PC-9 (cell line): Measurements from ENCODE around the gene TARM1. TPM values are rescaled to one million over a fixed set of nuclear protein-coding genes. Genes with fewer than 3 reads are reported as not detected.
"Not testable (repeated sequence)": the region's sequence is repeated elsewhere in the genome, so short reads cannot be mapped to it uniquely, and the experiment has no call there.

Experiments used
- BruUV-seq: library from RNA; stranded (reverse); fragments of 400-500 nt; replicated peaks from 2 replicates; lab custom pipeline; 2021; lab: Mats Ljungman, UMichigan
- CTCF ChIA-PET: fragments of 300-600 bp; sonication (Branson Sonifier 250); formaldehyde crosslinking; loops from one replicate; lab custom pipeline; 2022; ENCODE audit warnings: antibody characterized with exemption; lab: Charles Lee
- POLR2A ChIA-PET: fragments of 300-600 bp; sonication (Branson Sonifier 250); formaldehyde crosslinking; loops from one replicate; lab custom pipeline; 2022; ENCODE audit warnings: antibody characterized with exemption; ENCODE audit not compliant: unreplicated experiment; lab: Charles Lee
- DNase-seq, 2 experiments: peaks; one replicate each; pipeline versions ENCODE4 v3.0.0 to v3.0.0-alpha.2; 2015 to 2022; ENCODE audit warnings: mixed read lengths in 1 of 2
- H2AFZ ChIP-seq: fragments of 200-600 bp; sonication (generic); 2 replicates; pipeline ENCODE4 v1.8.1; 2017; ENCODE audit warnings: antibody characterized with exemption
- H3F3A ChIP-seq: fragments of 200-600 bp; sonication (generic); 2 replicates; pipeline ENCODE4 v1.8.1; 2017; ENCODE audit warnings: antibody characterized with exemption, mild to moderate bottlenecking, low read depth; ENCODE audit not compliant: insufficient read depth
- H3K27ac ChIP-seq: fragments of 200-600 bp; sonication (generic); 2 replicates; pipeline ENCODE4 v1.6.1; 2016; ENCODE audit warnings: mixed run types
- H3K27me3 ChIP-seq: fragments of 200-600 bp; sonication (generic); 2 replicates; pipeline ENCODE4 v1.6.1; 2016; ENCODE audit warnings: low read depth, mixed run types; ENCODE audit not compliant: insufficient read depth
- H3K36me3 ChIP-seq: fragments of 200-600 bp; sonication (generic); 2 replicates; pipeline ENCODE4 v1.6.1; 2016; ENCODE audit warnings: low read depth, mixed run types
- H3K4me1 ChIP-seq: fragments of 200-600 bp; sonication (generic); replicated peaks from 2 replicates; pipeline ENCODE4 v1.6.1; 2016; ENCODE audit warnings: mixed run types; ENCODE audit not compliant: insufficient read depth
- H3K4me2 ChIP-seq: fragments of 200-600 bp; sonication (generic); 2 replicates; pipeline ENCODE4 v1.6.1; 2017; ENCODE audit warnings: mixed run types
- H3K4me3 ChIP-seq: fragments of 200-600 bp; sonication (generic); 2 replicates; pipeline ENCODE4 v1.6.1; 2016; ENCODE audit warnings: mixed run types
- H3K79me2 ChIP-seq: fragments of 200-600 bp; sonication (generic); 2 replicates; pipeline ENCODE4 v1.6.1; 2017; ENCODE audit warnings: low read depth, mixed run types
- H3K9me2 ChIP-seq: fragments of 200-600 bp; sonication (generic); 2 replicates; pipeline ENCODE4 v1.8.1; 2017; ENCODE audit warnings: mild to moderate bottlenecking; ENCODE audit not compliant: insufficient read depth
- H3K9me3 ChIP-seq: fragments of 200-600 bp; sonication (generic); 2 replicates; pipeline ENCODE4 v1.8.1; 2016; ENCODE audit warnings: low read depth; ENCODE audit not compliant: insufficient read depth
- H4K20me1 ChIP-seq: fragments of 200-600 bp; sonication (generic); 2 replicates; pipeline ENCODE4 v1.8.1; 2017; ENCODE audit not compliant: insufficient read depth
- EZH2 ChIP-seq: fragments of 200-600 bp; sonication (generic); IDR thresholded peaks from 2 replicates; pipeline ENCODE4 v1.8.0; 2017; ENCODE audit warnings: antibody characterized with exemption, low read depth
- intact Hi-C: fragments of 100-400 bp; cut with micrococcal nuclease; formaldehyde crosslinking; loops from one replicate; pipeline ENCODE4 v1.10.0; 2022; ENCODE audit not compliant: unreplicated experiment
- total RNA-seq: library from RNA; stranded (reverse); gene quantifications from 2 replicates; pipeline ENCODE4 v1.2.3, GENCODE V29; 2021
- TF ChIP-seq, protein P1 (sequence below): fragments of 200-600 bp; sonication (generic); conservative IDR thresholded peaks from 2 replicates; pipeline ENCODE4 v1.6.1; 2017; ENCODE audit warnings: mixed run types, antibody characterized with exemption, mild to moderate bottlenecking, moderate library complexity

TARM1 gene
- total RNA-seq, 1 experiment from 2014 or later = not detected

DNA sequence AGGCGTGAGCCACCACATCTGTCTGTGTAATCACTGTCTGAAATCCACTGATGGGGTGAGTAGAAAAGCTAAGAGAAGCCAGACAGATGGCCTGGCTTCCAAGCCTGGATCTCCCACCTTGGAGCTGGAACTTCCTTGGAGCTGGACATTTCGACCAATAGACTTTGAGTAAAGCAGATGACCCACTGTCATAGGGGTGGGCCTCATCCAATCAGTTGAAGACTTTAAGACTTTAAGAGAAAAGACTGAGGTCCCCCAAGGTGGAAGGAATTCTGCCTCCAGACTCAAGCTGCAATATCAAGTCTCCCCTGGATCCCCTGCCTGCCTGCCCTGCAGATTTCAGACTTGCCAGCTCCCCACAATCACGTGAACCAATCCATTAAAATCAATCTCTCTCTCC lies 38.2 kb downstream of the TARM1 start:
- Histone ChIP-seq H3K36me3 (no peaks in the 10 kb centered on the region), H3K9me2 (no peaks in the 10 kb centered on the region), H3K27ac (no peak overlapping the region), H3K4me1 (peaks cover 4% of the 10 kb centered on the region; the same call in 1 of the 2 replicates), H2AFZ (no peak overlapping the region), H3K79me2 (no peaks in the 10 kb centered on the region), H3K27me3 (peaks cover 21% of the 10 kb centered on the region), H3F3A (no peaks in the 10 kb centered on the region; the same call in 1 of the 2 replicates), H3K9me3 (no peaks in the 10 kb centered on the region), H3K4me2 (no peak overlapping the region), H3K4me3 (no peak overlapping the region), H4K20me1 (no peaks in the 10 kb centered on the region)
- intact Hi-C loops = no loop called here
- TF ChIP-seq, protein P1, sequence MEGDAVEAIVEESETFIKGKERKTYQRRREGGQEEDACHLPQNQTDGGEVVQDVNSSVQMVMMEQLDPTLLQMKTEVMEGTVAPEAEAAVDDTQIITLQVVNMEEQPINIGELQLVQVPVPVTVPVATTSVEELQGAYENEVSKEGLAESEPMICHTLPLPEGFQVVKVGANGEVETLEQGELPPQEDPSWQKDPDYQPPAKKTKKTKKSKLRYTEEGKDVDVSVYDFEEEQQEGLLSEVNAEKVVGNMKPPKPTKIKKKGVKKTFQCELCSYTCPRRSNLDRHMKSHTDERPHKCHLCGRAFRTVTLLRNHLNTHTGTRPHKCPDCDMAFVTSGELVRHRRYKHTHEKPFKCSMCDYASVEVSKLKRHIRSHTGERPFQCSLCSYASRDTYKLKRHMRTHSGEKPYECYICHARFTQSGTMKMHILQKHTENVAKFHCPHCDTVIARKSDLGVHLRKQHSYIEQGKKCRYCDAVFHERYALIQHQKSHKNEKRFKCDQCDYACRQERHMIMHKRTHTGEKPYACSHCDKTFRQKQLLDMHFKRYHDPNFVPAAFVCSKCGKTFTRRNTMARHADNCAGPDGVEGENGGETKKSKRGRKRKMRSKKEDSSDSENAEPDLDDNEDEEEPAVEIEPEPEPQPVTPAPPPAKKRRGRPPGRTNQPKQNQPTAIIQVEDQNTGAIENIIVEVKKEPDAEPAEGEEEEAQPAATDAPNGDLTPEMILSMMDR = no peak
- TF ChIP-seq EZH2 = no peak
- ChIA-PET POLR2A (no interaction called here), CTCF (no interaction called here)
- no TSS peak for BruUV-seq
- DNase-seq = no peak

DNA sequence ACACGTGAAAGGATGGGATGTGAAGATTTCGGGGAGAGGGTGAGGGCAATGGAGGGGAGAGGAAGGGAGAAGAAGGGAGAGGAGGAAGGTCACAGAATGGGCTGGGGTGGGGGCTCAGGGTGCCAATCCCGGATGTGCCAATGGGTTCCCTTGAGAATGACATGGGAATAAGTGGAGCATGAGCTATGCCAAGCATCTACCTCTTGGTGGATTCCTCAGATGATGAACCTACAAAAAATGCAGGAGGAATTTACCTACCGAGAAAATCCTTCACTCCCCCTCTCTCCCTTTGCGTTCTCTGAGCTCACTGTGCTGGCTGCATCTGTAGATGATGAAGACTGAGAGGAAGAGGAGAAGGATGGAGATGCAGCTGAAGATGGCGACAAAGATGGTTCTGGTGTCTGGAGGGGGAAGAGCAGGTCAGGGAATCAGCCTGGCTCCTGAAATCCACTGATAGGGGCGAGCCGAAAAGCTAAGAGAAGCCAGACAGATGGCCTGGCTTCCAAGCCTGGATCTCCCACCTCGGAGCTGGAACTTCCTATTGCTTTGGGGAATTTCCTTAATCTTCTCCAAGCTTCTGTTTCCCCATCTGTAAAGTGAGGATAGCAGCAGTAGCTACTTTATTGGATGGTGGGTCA lies 39.1 kb downstream of the TARM1 start:
- ChIA-PET POLR2A (interaction anchor here (0.5 to 1.1 kb wide), 3 partner anchors 95 to 249 kb away, joined by 3 to 5 read pairs (median 3); partner anchors contain the start of genes CNOT3 and MYADM), CTCF (interaction anchor here (0.5 to 0.8 kb wide), 4 partner anchors 12 to 288 kb away, joined by 3 to 7 read pairs (median 5); no protein-coding TSS in a partner anchor)
- Histone ChIP-seq H4K20me1 (no peaks in the 10 kb centered on the region), H3K9me3 (no peaks in the 10 kb centered on the region), H3K4me3 (no peak overlapping the region), H3K4me1 (peaks cover 4% of the 10 kb centered on the region; the same call in 1 of the 2 replicates), H3K36me3 (no peaks in the 10 kb centered on the region), H3K4me2 (peak overlapping the region; percentile 8; the same call in 1 of the 2 replicates), H3K27ac (no peak overlapping the region), H3K27me3 (peaks cover 21% of the 10 kb centered on the region), H3K79me2 (no peaks in the 10 kb centered on the region), H3F3A (no peaks in the 10 kb centered on the region; the same call in 1 of the 2 replicates), H2AFZ (0 out of 2 replicates have a peak overlapping the region, but pooled peaks have one; percentile 7), H3K9me2 (no peaks in the 10 kb centered on the region)
- TF ChIP-seq EZH2 = no peak
- TF ChIP-seq, protein P1 = no peak
- intact Hi-C loops = no loop called here
- DNase-seq = peak; percentile 22 to 64
- BruUV-seq = no TSS peak

DNA sequence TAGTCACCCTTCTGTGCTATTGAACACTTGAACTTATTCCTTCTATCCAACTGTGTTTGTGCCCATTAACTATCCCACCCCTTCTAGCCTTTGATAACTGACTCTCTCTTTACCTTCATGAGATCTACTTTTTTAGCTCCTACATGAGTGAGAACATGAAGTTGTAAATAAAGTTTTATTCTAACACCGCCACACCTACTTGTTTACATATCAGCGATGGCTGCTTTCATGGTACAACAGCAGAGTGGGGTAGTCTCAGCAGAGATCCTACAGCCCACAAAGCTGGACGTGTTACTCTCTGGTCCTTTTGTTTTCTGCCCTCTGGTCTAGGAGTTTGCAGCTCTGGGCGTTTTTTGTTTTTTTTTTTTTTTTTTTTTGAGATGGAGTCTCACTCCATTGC lies 41.2 kb downstream of the TARM1 start:
- H3K4me2 ChIP-seq = no peak overlapping the region
- H3K9me2 ChIP-seq = no peaks in the 10 kb centered on the region
- no peaks in the 10 kb centered on the region for H4K20me1 ChIP-seq
- peaks cover 7% of the 10 kb centered on the region; the same call in 1 of the 2 replicates for H3F3A ChIP-seq
- BruUV-seq = no TSS peak
- H2AFZ ChIP-seq = no peak overlapping the region
- ChIA-PET CTCF (interaction anchor here (1.0 kb wide), 1 partner anchor 10 kb away, joined by 3 read pairs; no protein-coding TSS in a partner anchor), POLR2A (no interaction called here)
- intact Hi-C loops = no loop called here
- TF ChIP-seq, protein P1 = no peak
- TF ChIP-seq EZH2 = no peak
- peaks cover 15% of the 10 kb centered on the region for H3K4me1 ChIP-seq
- H3K4me3 ChIP-seq = no peak overlapping the region
- H3K9me3 ChIP-seq = no peaks in the 10 kb centered on the region
- no peaks in the 10 kb centered on the region for H3K36me3 ChIP-seq
- 0 out of 2 replicates have a peak, but pooled peaks cover 5% of the 10 kb centered on the region for H3K27me3 ChIP-seq
- no peak overlapping the region for H3K27ac ChIP-seq
- no peaks in the 10 kb centered on the region for H3K79me2 ChIP-seq
- no peak for DNase-seq

DNA sequence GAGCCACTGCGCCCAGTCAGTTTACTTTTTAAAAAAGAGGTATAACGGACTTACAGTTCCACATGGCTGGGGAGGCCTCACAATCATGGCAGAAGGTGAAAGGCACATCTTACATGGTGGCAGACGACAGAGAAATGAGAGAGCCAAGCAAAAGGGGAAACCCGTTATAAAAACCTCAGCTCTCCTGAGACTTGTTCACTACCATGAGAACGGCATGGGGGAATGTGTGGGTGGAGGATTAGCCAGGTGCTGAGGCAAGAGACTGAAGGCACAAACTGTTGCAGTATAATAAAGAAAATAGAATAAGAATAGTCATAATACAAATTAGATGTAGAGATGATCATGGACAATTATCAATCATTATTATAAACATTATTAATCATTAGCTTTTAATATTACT lies 44.6 kb downstream of the TARM1 start:
- POLR2A ChIA-PET, H3K9me3 ChIP-seq, BruUV-seq, H2AFZ ChIP-seq, H3K4me3 ChIP-seq, CTCF ChIA-PET, H3K36me3 ChIP-seq, H3K9me2 ChIP-seq, H3K27me3 ChIP-seq, H3K27ac ChIP-seq, DNase-seq, H3F3A ChIP-seq, H3K4me2 ChIP-seq, H4K20me1 ChIP-seq, H3K79me2 ChIP-seq: not testable (repeated sequence)
- peaks cover 14% of the 10 kb centered on the region for H3K4me1 ChIP-seq
- intact Hi-C loops = loop anchor here (10.0 kb wide), 1 partner anchor 842 kb away; the partner anchor contains the start of gene ZNF665
